ENCODE data around the gene GSN.

Gene GSN

GRCh38 chr9:121249563-121249962 lies 18.4 kb upstream of the GSN start:
- no peaks in the 10 kb centered on the region for H3K27me3 ChIP-seq (ENCODE audit: insufficient read depth, low read length, poor library complexity, severe bottlenecking)
- H2AFZ ChIP-seq (ENCODE audit: low read length), result 0 out of 2 replicates have a peak overlapping the region, but pooled peaks have one; percentile 21
- no peaks in the 10 kb centered on the region for H3K79me2 ChIP-seq (ENCODE audit: insufficient read depth, low read length)
- no peaks in the 10 kb centered on the region for H3K36me3 ChIP-seq (ENCODE audit: insufficient read depth, low read length)
- H3K9ac ChIP-seq (ENCODE audit: low read depth, low read length, poor library complexity, severe bottlenecking), result no peak overlapping the region
- H4K20me1 ChIP-seq (ENCODE audit: insufficient read depth, low read length, poor library complexity, severe bottlenecking), result no peaks in the 10 kb centered on the region
- no peak overlapping the region for H3K4me3 ChIP-seq (ENCODE audit: low read length, poor library complexity, severe bottlenecking)
- H3K9me3 ChIP-seq (ENCODE audit: insufficient read depth, low read depth, low read length), result no peaks in the 10 kb centered on the region
- peaks cover 7% of the 10 kb centered on the region for H3K4me1 ChIP-seq (ENCODE audit: insufficient read depth, low read length, poor library complexity, severe bottlenecking)
- no peaks in the 10 kb centered on the region for H3K9me2 ChIP-seq (replicated peaks; ENCODE audit: low read depth, low read length)
- H3K4me2 ChIP-seq (ENCODE audit: low read depth, low read length, poor library complexity, severe bottlenecking), result no peak overlapping the region
- no peak for TF ChIP-seq CTCF (conservative IDR thresholded peaks at IDR 0.05; ENCODE audit: low read length)
- no peak for TF ChIP-seq EZH2phosphoT487 (IDR thresholded peaks at IDR 0.05; ENCODE audit: borderline replicate concordance)
- H3F3A ChIP-seq (ENCODE audit: low read depth), result no peaks in the 10 kb centered on the region

GRCh38 chr9:121252104-121252851 lies 15.7 kb upstream of the GSN start:
- no peaks in the 10 kb centered on the region for H3K36me3 ChIP-seq (ENCODE audit: insufficient read depth, low read length)
- H3K9me3 ChIP-seq (ENCODE audit: insufficient read depth, low read depth, low read length), result no peaks in the 10 kb centered on the region
- H3K4me1 ChIP-seq (ENCODE audit: insufficient read depth, low read length, poor library complexity, severe bottlenecking), result peaks cover 7% of the 10 kb centered on the region
- H3K9me2 ChIP-seq (replicated peaks; ENCODE audit: low read depth, low read length), result no peaks in the 10 kb centered on the region
- H4K20me1 ChIP-seq (ENCODE audit: insufficient read depth, low read length, poor library complexity, severe bottlenecking), result no peaks in the 10 kb centered on the region
- H3K4me3 ChIP-seq (ENCODE audit: low read length, poor library complexity, severe bottlenecking), result no peak overlapping the region
- no peak overlapping the region for H3K9ac ChIP-seq (ENCODE audit: low read depth, low read length, poor library complexity, severe bottlenecking)
- no peak overlapping the region for H3K4me2 ChIP-seq (ENCODE audit: low read depth, low read length, poor library complexity, severe bottlenecking)
- no peaks in the 10 kb centered on the region for H3F3A ChIP-seq (ENCODE audit: low read depth)
- H2AFZ ChIP-seq (ENCODE audit: low read length), result no peak overlapping the region
- H3K27me3 ChIP-seq (ENCODE audit: insufficient read depth, low read length, poor library complexity, severe bottlenecking), result no peaks in the 10 kb centered on the region
- no peaks in the 10 kb centered on the region for H3K79me2 ChIP-seq (ENCODE audit: insufficient read depth, low read length)
- TF ChIP-seq CTCF (conservative IDR thresholded peaks at IDR 0.05; ENCODE audit: low read length) (no peak), EZH2phosphoT487 (IDR thresholded peaks at IDR 0.05; ENCODE audit: borderline replicate concordance) (no peak)

GRCh38 chr9:121253162-121253561 lies 14.8 kb upstream of the GSN start:
- no peaks in the 10 kb centered on the region for H3F3A ChIP-seq (ENCODE audit: low read depth)
- H4K20me1 ChIP-seq (ENCODE audit: insufficient read depth, low read length, poor library complexity, severe bottlenecking), result no peaks in the 10 kb centered on the region
- no peaks in the 10 kb centered on the region for H3K79me2 ChIP-seq (ENCODE audit: insufficient read depth, low read length)
- no peak overlapping the region for H2AFZ ChIP-seq (ENCODE audit: low read length)
- H3K9ac ChIP-seq (ENCODE audit: low read depth, low read length, poor library complexity, severe bottlenecking), result no peak overlapping the region
- H3K4me1 ChIP-seq (ENCODE audit: insufficient read depth, low read length, poor library complexity, severe bottlenecking), result peaks cover 7% of the 10 kb centered on the region
- H3K4me3 ChIP-seq (ENCODE audit: low read length, poor library complexity, severe bottlenecking), result no peak overlapping the region
- no peaks in the 10 kb centered on the region for H3K9me3 ChIP-seq (ENCODE audit: insufficient read depth, low read depth, low read length)
- no peaks in the 10 kb centered on the region for H3K36me3 ChIP-seq (ENCODE audit: insufficient read depth, low read length)
- TF ChIP-seq CTCF (conservative IDR thresholded peaks at IDR 0.05; ENCODE audit: low read length) (no peak), EZH2phosphoT487 (IDR thresholded peaks at IDR 0.05; ENCODE audit: borderline replicate concordance) (no peak)
- H3K9me2 ChIP-seq (replicated peaks; ENCODE audit: low read depth, low read length), result no peaks in the 10 kb centered on the region
- H3K4me2 ChIP-seq (ENCODE audit: low read depth, low read length, poor library complexity, severe bottlenecking), result no peak overlapping the region
- H3K27me3 ChIP-seq (ENCODE audit: insufficient read depth, low read length, poor library complexity, severe bottlenecking), result no peaks in the 10 kb centered on the region
